Neural cell (in vitro differentiated cells): ENCODE data around the gene TRIOBP. TPM values are rescaled to one million over a fixed set of nuclear protein-coding genes. Genes with fewer than 3 reads are reported as not detected.
A peak's percentile ranks its signal among the peaks of the same experiment; 100 is the strongest.
"Not testable (repeated sequence)": the region's sequence is repeated elsewhere in the genome, so short reads cannot be mapped to it uniquely, and the experiment has no call there.

Source experiments
- H2AFZ ChIP-seq: fragments of 200-600, 300-800 bp; sonication (generic), shearing (Covaris generic); 2 replicates; pipeline ENCODE4 v1.6.0; 2014; ENCODE audit warnings: low read depth, mild to moderate bottlenecking, antibody characterized with exemption, low read length, moderate library complexity
- H3F3A ChIP-seq: fragments of 200-600 bp; shearing (Covaris generic); 2 replicates; pipeline ENCODE4 v1.6.1; 2016; ENCODE audit warnings: mild to moderate bottlenecking, moderate library complexity, mixed read lengths, antibody characterized with exemption, low read length; ENCODE audit not compliant: insufficient read depth, poor library complexity, severe bottlenecking
- H3K27ac ChIP-seq: fragments of 200-600, 300-800 bp; sonication (generic), shearing (Covaris generic); 2 replicates; pipeline ENCODE4 v1.5.1; 2014; ENCODE audit warnings: mild to moderate bottlenecking, low read length, moderate library complexity
- H3K27me3 ChIP-seq: fragments of 300-800, 200-600 bp; sonication (generic), shearing (Covaris generic); 2 replicates; pipeline ENCODE4 v1.6.0; 2014; ENCODE audit warnings: mild to moderate bottlenecking, low read depth, low read length, moderate library complexity; ENCODE audit not compliant: insufficient read depth
- H3K36me3 ChIP-seq: fragments of 300-800, 200-600 bp; sonication (generic), shearing (Covaris generic); 2 replicates; pipeline ENCODE4 v1.5.1; 2014; ENCODE audit warnings: mild to moderate bottlenecking, antibody characterized with exemption, low read length, moderate library complexity; ENCODE audit not compliant: insufficient read depth
- H3K4me2 ChIP-seq: fragments of 300-800, 200-600 bp; sonication (generic), shearing (Covaris generic); 2 replicates; pipeline ENCODE4 v1.6.0; 2014; ENCODE audit warnings: mild to moderate bottlenecking, low read length
- H3K4me3 ChIP-seq: fragments of 300-800, 200-600 bp; sonication (generic), shearing (Covaris generic); 2 replicates; pipeline ENCODE4 v1.5.1; 2014; ENCODE audit warnings: mild to moderate bottlenecking, low read length, moderate library complexity
- H3K79me2 ChIP-seq: fragments of 200-600 bp; shearing (Covaris generic); replicated peaks from 2 replicates; pipeline ENCODE4 v1.6.0; 2014; ENCODE audit warnings: mild to moderate bottlenecking, low read length, moderate library complexity; ENCODE audit not compliant: insufficient read depth
- H3K9ac ChIP-seq: fragments of 300-800, 200-600 bp; sonication (generic), shearing (Covaris generic); 2 replicates; pipeline ENCODE4 v1.6.1; 2016; ENCODE audit warnings: mild to moderate bottlenecking, low read length, mixed read lengths
- H3K9me2 ChIP-seq: fragments of 200-600 bp; shearing (Covaris generic); 2 replicates; pipeline ENCODE4 v1.6.1; 2016; ENCODE audit warnings: mild to moderate bottlenecking, low read length, mixed read lengths; ENCODE audit not compliant: insufficient read depth
- H3K9me3 ChIP-seq: fragments of 200-600, 300-800 bp; sonication (generic), shearing (Covaris generic); 2 replicates; pipeline ENCODE4 v1.6.1; 2016; ENCODE audit warnings: mild to moderate bottlenecking, mixed run types, low read length, moderate library complexity, mixed read lengths
- H4K20me1 ChIP-seq: fragments of 200-600 bp; shearing (Covaris generic); 2 replicates; pipeline ENCODE4 v1.6.1; 2016; ENCODE audit warnings: mild to moderate bottlenecking, mixed run types; ENCODE audit not compliant: insufficient read depth
- EP300 ChIP-seq: fragments of 450-650 bp; conservative IDR thresholded peaks from 2 replicates; pipeline ENCODE4 v1.6.1; 2014; ENCODE audit warnings: antibody characterized with exemption, mild to moderate bottlenecking, moderate library complexity; ENCODE audit not compliant: poor library complexity, severe bottlenecking
- MXI1 ChIP-seq: fragments of 450-650 bp; conservative IDR thresholded peaks from 2 replicates; pipeline ENCODE4 v1.6.1; 2014; ENCODE audit warnings: antibody characterized with exemption, mild to moderate bottlenecking; ENCODE audit not compliant: poor library complexity, severe bottlenecking
- POLR2AphosphoS5 ChIP-seq: IDR thresholded peaks from 2 replicates; pipeline ENCODE4 v1.6.1; 2012
- polyA plus RNA-seq: library from polyadenylated mRNA; depleted of rRNA; stranded (reverse); fragments of >200 nt; gene quantifications from 2 replicates; pipeline ENCODE4 v1.2.3, GENCODE V29; 2014

TRIOBP gene
- polyA plus RNA-seq, 1 donor from 2014 or later, result 16.2 TPM

DNA sequence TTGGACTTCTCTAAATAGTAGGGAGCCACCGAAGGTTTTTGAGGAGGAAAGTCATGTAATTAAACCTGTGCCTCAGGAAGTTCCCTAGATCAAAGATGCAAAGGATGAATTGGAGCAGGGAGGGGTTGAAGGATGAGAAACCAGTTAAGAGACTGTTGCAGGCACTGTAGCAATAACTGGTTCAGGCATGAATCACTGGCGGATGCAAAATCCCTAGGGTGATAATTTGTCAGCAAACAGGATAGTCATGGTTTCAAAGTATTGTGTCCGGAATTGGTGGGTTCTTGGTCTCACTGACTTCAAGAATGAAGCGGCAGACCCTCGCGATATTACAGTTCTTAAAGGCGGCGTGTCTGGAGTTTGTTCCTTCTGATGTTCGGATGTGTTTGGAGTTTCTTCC, 19.9 kb downstream of the TRIOBP start:
- Histone ChIP-seq H3K9me2 (no peaks in the 10 kb centered on the region), H3K4me2 (no peak overlapping the region), H2AFZ (no peak overlapping the region), H3F3A (no peaks in the 10 kb centered on the region), H3K9me3 (no peaks in the 10 kb centered on the region), H4K20me1 (no peaks in the 10 kb centered on the region), H3K36me3 (peaks cover 2% of the 10 kb centered on the region), H3K27ac (no peak overlapping the region), H3K79me2 (no peaks in the 10 kb centered on the region), H3K27me3 (no peaks in the 10 kb centered on the region), H3K9ac (no peak overlapping the region), H3K4me3 (no peak overlapping the region)
- no peak for TF ChIP-seq EP300

DNA sequence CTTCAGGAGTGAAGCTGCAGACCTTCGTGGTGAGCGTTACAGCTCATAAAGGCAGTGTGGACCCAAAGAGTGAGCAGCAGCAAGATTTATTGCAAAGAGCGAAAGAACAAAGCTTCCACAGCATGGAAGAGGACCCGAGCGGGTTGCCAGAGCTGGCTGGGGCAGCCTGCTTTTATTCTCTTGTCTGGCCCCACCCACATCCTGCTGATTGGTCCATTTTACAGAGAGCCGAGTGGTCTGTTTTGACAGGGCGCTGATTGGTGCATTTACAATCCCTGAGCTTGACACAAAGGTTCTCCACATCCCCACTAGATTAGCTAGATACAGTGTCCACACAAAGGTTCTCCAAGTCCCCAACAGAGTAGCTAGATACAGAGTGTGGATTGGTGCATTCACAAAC, 20.4 kb downstream of the TRIOBP start:
- not testable (repeated sequence) for H3K9me3 ChIP-seq, H3K4me3 ChIP-seq, H3F3A ChIP-seq, H3K36me3 ChIP-seq, H3K79me2 ChIP-seq, H3K27me3 ChIP-seq, H3K4me2 ChIP-seq, H3K9me2 ChIP-seq, H4K20me1 ChIP-seq, H2AFZ ChIP-seq, H3K27ac ChIP-seq, H3K9ac ChIP-seq

- not testable (repeated sequence) for H3K4me2 ChIP-seq, H3F3A ChIP-seq, H3K9me3 ChIP-seq, H3K9ac ChIP-seq, H3K9me2 ChIP-seq, H3K36me3 ChIP-seq, H3K27me3 ChIP-seq, H3K4me3 ChIP-seq, H4K20me1 ChIP-seq, H3K79me2 ChIP-seq, H3K27ac ChIP-seq, H2AFZ ChIP-seq
Observed at GRCh38 chr22:37717746-37718305, 21.0 kb downstream of the TRIOBP start.

GRCh38 chr22:37725551-37726240, 28.8 kb downstream of the TRIOBP start:
- Histone ChIP-seq H3K27me3 (no peaks in the 10 kb centered on the region), H3K4me2 (no peak overlapping the region), H3K36me3 (peaks cover 3% of the 10 kb centered on the region), H4K20me1 (no peaks in the 10 kb centered on the region), H2AFZ (no peak overlapping the region), H3K4me3 (no peak overlapping the region), H3K79me2 (no peaks in the 10 kb centered on the region), H3F3A (no peaks in the 10 kb centered on the region), H3K27ac (no peak overlapping the region), H3K9me3 (no peaks in the 10 kb centered on the region), H3K9me2 (no peaks in the 10 kb centered on the region), H3K9ac (no peak overlapping the region)
- no peak for TF ChIP-seq MXI1
- peak; percentile 10 for TF ChIP-seq POLR2AphosphoS5

GRCh38 chr22:37726241-37726887, 29.5 kb downstream of the TRIOBP start:
- H3K4me2 ChIP-seq, result no peak overlapping the region
- peaks cover 3% of the 10 kb centered on the region for H3K36me3 ChIP-seq
- no peak for TF ChIP-seq MXI1
- no peak overlapping the region for H3K4me3 ChIP-seq
- H4K20me1 ChIP-seq, result no peaks in the 10 kb centered on the region
- no peaks in the 10 kb centered on the region for H3K79me2 ChIP-seq
- H3K27me3 ChIP-seq, result no peaks in the 10 kb centered on the region
- no peak overlapping the region for H3K9ac ChIP-seq
- H3F3A ChIP-seq, result no peaks in the 10 kb centered on the region
- H3K9me3 ChIP-seq, result no peaks in the 10 kb centered on the region
- no peaks in the 10 kb centered on the region for H3K9me2 ChIP-seq
- no peak overlapping the region for H3K27ac ChIP-seq
- H2AFZ ChIP-seq, result no peak overlapping the region
